HepG2 (cell line): ENCODE data around the gene STX5. TPM values are rescaled to one million over a fixed set of nuclear protein-coding genes. Genes with fewer than 3 reads are reported as not detected.
A peak's percentile ranks its signal among the peaks of the same experiment; 100 is the strongest.

Source experiments
- FLYWCH1 ChIP-seq: sonication (generic); formaldehyde crosslinking; IDR thresholded peaks from 2 replicates; pipeline ENCODE4 v1.8.1; 2023; ENCODE audit warnings: mild to moderate bottlenecking, missing genetic modification reagents
- MYC ChIP-seq: sonication (generic); formaldehyde crosslinking; IDR thresholded peaks from 2 replicates; pipeline ENCODE4 v1.9.0; 2021; ENCODE audit warnings: missing genetic modification reagents, borderline replicate concordance
- NFKBIZ ChIP-seq: IDR thresholded peaks from 2 replicates; pipeline ENCODE4 v1.6.1; 2018; ENCODE audit warnings: missing genetic modification reagents, missing compliant biosample characterization
- PAXIP1 ChIP-seq: sonication (generic); formaldehyde crosslinking; conservative IDR thresholded peaks from 2 replicates; pipeline ENCODE4 v1.4.0; 2020; ENCODE audit warnings: mild to moderate bottlenecking, missing genetic modification reagents, moderate library complexity
- RNF219 ChIP-seq: sonication (generic); formaldehyde crosslinking; IDR thresholded peaks from 2 replicates; pipeline ENCODE4 v1.5.0; 2020; ENCODE audit warnings: mild to moderate bottlenecking, missing genetic modification reagents
- SAP130 ChIP-seq: IDR thresholded peaks from 2 replicates; pipeline ENCODE4 v1.6.1; 2016; ENCODE audit warnings: low read depth
- SIX1 ChIP-seq: sonication (generic); formaldehyde crosslinking; IDR thresholded peaks from 2 replicates; pipeline ENCODE4 v1.4.0; 2020; ENCODE audit warnings: missing genetic modification reagents, borderline replicate concordance
- SP5 ChIP-seq: IDR thresholded peaks from 2 replicates; pipeline ENCODE4 v1.6.1; 2016; ENCODE audit warnings: low read depth, borderline replicate concordance
- SRSF1 ChIP-seq: fragments of 200-400 bp; formaldehyde crosslinking; optimal IDR thresholded peaks from 2 replicates; pipeline ENCODE3; 2017; ENCODE audit warnings: mild to moderate bottlenecking, low read depth, low read length, moderate library complexity
- ZBTB42 ChIP-seq: sonication (generic); formaldehyde crosslinking; IDR thresholded peaks from 2 replicates; pipeline ENCODE4 v1.5.0; 2020; ENCODE audit warnings: mild to moderate bottlenecking, missing genetic modification reagents
- ZFP91 ChIP-seq: sonication (generic); formaldehyde crosslinking; IDR thresholded peaks from 2 replicates; pipeline ENCODE4 v1.9.0; 2022; ENCODE audit warnings: missing genetic modification reagents, mild to moderate bottlenecking, borderline replicate concordance
- ZNF143 ChIP-seq: sonication (generic); formaldehyde crosslinking; IDR thresholded peaks from 2 replicates; pipeline ENCODE4 v1.4.0; 2020; ENCODE audit warnings: missing genetic modification reagents
- ZNF160 ChIP-seq: sonication (generic); formaldehyde crosslinking; IDR thresholded peaks from 2 replicates; pipeline ENCODE4 v1.8.0; 2022; ENCODE audit warnings: mild to moderate bottlenecking, inconsistent platforms, missing genetic modification reagents
- ZNF350 ChIP-seq: sonication (generic); formaldehyde crosslinking; IDR thresholded peaks from 2 replicates; pipeline ENCODE4 v1.4.0; 2020; ENCODE audit warnings: mild to moderate bottlenecking, low read depth, missing genetic modification reagents, borderline replicate concordance
- ZNF432 ChIP-seq: sonication (generic); formaldehyde crosslinking; IDR thresholded peaks from 2 replicates; pipeline ENCODE4 v1.5.0; 2020; ENCODE audit warnings: missing genetic modification reagents, mild to moderate bottlenecking, borderline replicate concordance
- ZNF513 ChIP-seq: sonication (generic); formaldehyde crosslinking; conservative IDR thresholded peaks from 2 replicates; pipeline ENCODE4 v1.5.0; 2020; ENCODE audit warnings: missing genetic modification reagents
- ZNF557 ChIP-seq: sonication (generic); formaldehyde crosslinking; IDR thresholded peaks from 2 replicates; pipeline ENCODE4 v1.4.0; 2020; ENCODE audit warnings: missing genetic modification reagents
- ZNF709 ChIP-seq: sonication (generic); formaldehyde crosslinking; IDR thresholded peaks from 2 replicates; pipeline ENCODE4 v1.5.0; 2020; ENCODE audit warnings: mild to moderate bottlenecking, missing genetic modification reagents
- ZNF839 ChIP-seq: sonication (generic); formaldehyde crosslinking; IDR thresholded peaks from 2 replicates; pipeline ENCODE4 v1.4.0; 2020; ENCODE audit warnings: missing genetic modification reagents, mild to moderate bottlenecking, borderline replicate concordance
- ZNF850 ChIP-seq: sonication (generic); formaldehyde crosslinking; conservative IDR thresholded peaks from 2 replicates; pipeline ENCODE4 v1.9.0; 2021; ENCODE audit warnings: mild to moderate bottlenecking, missing genetic modification reagents
- ZSCAN22 ChIP-seq: sonication (generic); formaldehyde crosslinking; IDR thresholded peaks from 2 replicates; pipeline ENCODE4 v1.4.0; 2020; ENCODE audit warnings: mild to moderate bottlenecking, missing genetic modification reagents
- ZSCAN25 ChIP-seq: sonication (generic); formaldehyde crosslinking; IDR thresholded peaks from 2 replicates; pipeline ENCODE4 v1.8.0; 2022; ENCODE audit warnings: mild to moderate bottlenecking, missing genetic modification reagents
- polyA plus RNA-seq, 8 experiments: library from polyadenylated mRNA; depleted of rRNA in 3 of 8; stranded (reverse) in 7 of 8; unstranded in 1 of 8; fragments of >200 nt; fragmentation: Illumina TruSeq in 4 of 8; extraction: Trizol in 4 of 8; gene quantifications; 2 replicates each; pipeline versions ENCODE4 v1.2.1 to v1.2.3, GENCODE V29; 2011 to 2016; ENCODE audit warnings: low read depth in 4 of 8, missing spikeins in 1 of 8, mixed read lengths in 1 of 8; ENCODE audit not compliant: insufficient read depth in 1 of 8
- total RNA-seq, 5 experiments: library from RNA; depleted of rRNA; stranded (reverse); fragments of >200 nt; fragmentation: Illumina TruSeq; extraction: Trizol; gene quantifications; 2 replicates each; pipeline ENCODE4 v1.2.3, GENCODE V29; 2016; ENCODE audit warnings: low read depth in 1 of 5

STX5 gene
- total and polyA plus RNA-seq, 2 of the 13 experiments (the other 11 are each of a cell fraction or from before 2014, with no cell fraction given): 26.9 to 30.0 TPM

- TF ChIP-seq RNF219 (CRISPR knock-in tag) (no peak), ZNF850 (CRISPR knock-in tag) (no peak), ZNF839 (no peak), ZBTB42 (CRISPR knock-in tag) (no peak), PAXIP1 (CRISPR knock-in tag) (no peak), ZNF513 (CRISPR knock-in tag) (no peak), ZSCAN22 (CRISPR knock-in tag) (no peak), ZNF350 (CRISPR knock-in tag) (no peak; the same call in 1 of the 2 replicates), ZSCAN25 (CRISPR knock-in tag) (no peak), SP5 (CRISPR knock-in tag) (no peak), ZNF143 (CRISPR knock-in tag) (no peak), MYC (CRISPR knock-in tag) (0 out of 2 replicates have a peak, but pooled peaks have one; percentile 16), ZNF160 (CRISPR knock-in tag) (no peak), ZNF432 (no peak), NFKBIZ (CRISPR knock-in tag) (no peak), SIX1 (CRISPR knock-in tag) (no peak), FLYWCH1 (CRISPR knock-in tag) (0 out of 2 replicates have a peak, but pooled peaks have one; percentile 68), ZNF557 (CRISPR knock-in tag) (0 out of 2 replicates have a peak, but pooled peaks have one; percentile 14), ZNF709 (no peak), SRSF1 (peak; percentile 78), ZFP91 (CRISPR knock-in tag) (no peak; the same call in 1 of the 2 replicates), SAP130 (CRISPR knock-in tag) (no peak)
Observed at GRCh38 chr11:62842171-62842741, 10.4 kb upstream of the STX5 start (continued).
